HEK293T (cell line): ENCODE data around the gene SOD2.
A peak's percentile ranks its signal among the peaks of the same experiment; 100 is the strongest.

Source experiments
- ARNT ChIP-seq: fragments of 450-650 bp; IDR thresholded peaks from 2 replicates; pipeline ENCODE4 v1.6.1; 2017; ENCODE audit warnings: mild to moderate bottlenecking
- BHLHE40 ChIP-seq: fragments of 450-650 bp; IDR thresholded peaks from 2 replicates; pipeline ENCODE4 v1.6.1; 2016; ENCODE audit warnings: mild to moderate bottlenecking, moderate library complexity, borderline replicate concordance
- CTBP1 ChIP-seq: fragments of 450-650 bp; IDR thresholded peaks from 2 replicates; pipeline ENCODE4 v1.6.1; 2016; ENCODE audit warnings: borderline replicate concordance
- ELF4 ChIP-seq: fragments of 450-650 bp; IDR thresholded peaks from 2 replicates; pipeline ENCODE4 v1.6.1; 2017; ENCODE audit warnings: antibody characterized with exemption
- FOXA1 ChIP-seq: fragments of 450-650 bp; IDR thresholded peaks from 2 replicates; pipeline ENCODE4 v1.6.1; 2016; ENCODE audit warnings: mild to moderate bottlenecking
- FOXK2 ChIP-seq: fragments of 450-650 bp; IDR thresholded peaks from 2 replicates; pipeline ENCODE4 v1.6.1; 2016; ENCODE audit warnings: mild to moderate bottlenecking
- FOXM1 ChIP-seq: fragments of 450-650 bp; IDR thresholded peaks from 2 replicates; pipeline ENCODE4 v1.6.1; 2017; ENCODE audit warnings: mild to moderate bottlenecking, borderline replicate concordance
- L3MBTL2 ChIP-seq: fragments of 450-650 bp; conservative IDR thresholded peaks from 2 replicates; pipeline ENCODE4 v1.6.1; 2016; ENCODE audit warnings: mild to moderate bottlenecking
- LEF1 ChIP-seq: fragments of 450-650 bp; IDR thresholded peaks from 2 replicates; pipeline ENCODE4 v1.6.1; 2017; ENCODE audit warnings: mild to moderate bottlenecking, borderline replicate concordance
- PKNOX1 ChIP-seq: fragments of 450-650 bp; IDR thresholded peaks from 2 replicates; pipeline ENCODE4 v1.6.1; 2016
- SP1 ChIP-seq: fragments of 450-650 bp; IDR thresholded peaks from 2 replicates; pipeline ENCODE4 v1.6.1; 2017
- SUZ12 ChIP-seq: fragments of 450-650 bp; IDR thresholded peaks from 2 replicates; pipeline ENCODE4 v1.6.1; 2016; ENCODE audit warnings: mild to moderate bottlenecking
- TARDBP ChIP-seq: fragments of 450-650 bp; IDR thresholded peaks from 2 replicates; pipeline ENCODE4 v1.6.1; 2016
- ZNF384 ChIP-seq: fragments of 450-650 bp; IDR thresholded peaks from 2 replicates; pipeline ENCODE4 v1.6.1; 2016

- TF ChIP-seq CTBP1 (no peak), FOXA1 (no peak), PKNOX1 (peak; percentile 31; the same call in 1 of the 2 replicates), SP1 (no peak), FOXM1 (no peak), SUZ12 (no peak), BHLHE40 (no peak), ZNF384 (no peak), ARNT (no peak), TARDBP (no peak), L3MBTL2 (no peak), ELF4 (no peak), LEF1 (no peak), FOXK2 (no peak)
Measured at GRCh38 chr6:159691133-159691962, 1.7 kb downstream of the SOD2 start.
